Astrocyte (in vitro differentiated cells and primary cell): ENCODE results near the gene ANKRD1. TPM values are rescaled to one million over a fixed set of nuclear protein-coding genes. Genes with fewer than 3 reads are reported as not detected.
A peak's percentile ranks its signal among the peaks of the same experiment; 100 is the strongest.

Source experiments
- DNase-seq: peaks from one replicate; pipeline ENCODE4 v3.0.0-alpha.2; 2010; ENCODE audit warnings: low read depth
- FAIRE-seq: peaks from 2 replicates; lab custom pipeline; 2011; peaks lifted over from hg19 to GRCh38; lab: Jason Lieb, UNC
- H2AFZ ChIP-seq: 2 replicates; pipeline ENCODE4 v1.6.0; 2012; ENCODE audit warnings: low read depth, low read length, inconsistent platforms
- H3K27ac ChIP-seq: 2 replicates; pipeline ENCODE4 v1.5.1; 2011; ENCODE audit warnings: low read depth, low read length, inconsistent platforms
- H3K27me3 ChIP-seq: 2 replicates; pipeline ENCODE4 v1.6.0; 2011; ENCODE audit warnings: low read length, inconsistent platforms; ENCODE audit not compliant: insufficient read depth
- H3K36me3 ChIP-seq: 2 replicates; pipeline ENCODE4 v1.5.1; 2011; ENCODE audit warnings: low read length, inconsistent platforms; ENCODE audit not compliant: insufficient read depth
- H3K4me1 ChIP-seq: 2 replicates; pipeline ENCODE4 v1.5.1; 2011; ENCODE audit warnings: low read length, inconsistent platforms; ENCODE audit not compliant: insufficient read depth
- H3K4me2 ChIP-seq: 2 replicates; pipeline ENCODE4 v1.6.0; 2012; ENCODE audit warnings: low read length, inconsistent platforms
- H3K4me3 ChIP-seq: 2 replicates; pipeline ENCODE4 v1.5.1; 2011; ENCODE audit warnings: low read depth, mild to moderate bottlenecking, low read length, inconsistent platforms; ENCODE audit not compliant: insufficient read depth
- H3K79me2 ChIP-seq: 2 replicates; pipeline ENCODE4 v1.6.0; 2012; ENCODE audit warnings: mild to moderate bottlenecking, low read length, inconsistent platforms; ENCODE audit not compliant: insufficient read depth
- H3K9ac ChIP-seq: 2 replicates; pipeline ENCODE4 v1.6.0; 2012; ENCODE audit warnings: mild to moderate bottlenecking, low read length, inconsistent platforms
- H3K9me3 ChIP-seq: 2 replicates; pipeline ENCODE4 v1.5.1; 2012; ENCODE audit warnings: low read depth, mild to moderate bottlenecking, low read length, inconsistent platforms; ENCODE audit not compliant: insufficient read depth
- H4K20me1 ChIP-seq: 2 replicates; pipeline ENCODE4 v1.6.0; 2012; ENCODE audit warnings: low read length, inconsistent platforms; ENCODE audit not compliant: insufficient read depth
- H3K27ac Mint-ChIP-seq: one replicate; pipeline ENCODE4 v1.8.0; 2021; ENCODE audit warnings: mild to moderate bottlenecking, mixed read lengths; ENCODE audit not compliant: unreplicated experiment
- H3K27me3 Mint-ChIP-seq: one replicate; pipeline ENCODE4 v1.8.0; 2021; ENCODE audit warnings: low read depth, mixed read lengths; ENCODE audit not compliant: unreplicated experiment
- H3K36me3 Mint-ChIP-seq: one replicate; pipeline ENCODE4 v1.8.0; 2021; ENCODE audit warnings: low read depth, mixed read lengths; ENCODE audit not compliant: unreplicated experiment
- H3K4me1 Mint-ChIP-seq: one replicate; pipeline ENCODE4 v1.8.0; 2021; ENCODE audit warnings: low read depth, mixed read lengths; ENCODE audit not compliant: unreplicated experiment
- H3K4me3 Mint-ChIP-seq: one replicate; pipeline ENCODE4 v1.8.0; 2021; ENCODE audit warnings: mild to moderate bottlenecking, moderate library complexity, mixed read lengths; ENCODE audit not compliant: unreplicated experiment
- H3K9me3 Mint-ChIP-seq: one replicate; pipeline ENCODE4 v1.8.0; 2021; ENCODE audit warnings: mild to moderate bottlenecking, mixed read lengths; ENCODE audit not compliant: unreplicated experiment
- EZH2 ChIP-seq: IDR thresholded peaks from 2 replicates; pipeline ENCODE4 v1.6.1; 2012; ENCODE audit warnings: mild to moderate bottlenecking, low read length, inconsistent platforms; ENCODE audit not compliant: insufficient read depth
- total RNA-seq: library from RNA; stranded (reverse); gene quantifications from 2 replicates; pipeline ENCODE4 v1.2.1, GENCODE V29; 2021
- TF ChIP-seq, protein P1 (sequence below): IDR thresholded peaks from 2 replicates; pipeline ENCODE4 v1.5.1; 2011; ENCODE audit warnings: low read depth, mild to moderate bottlenecking, inconsistent platforms, low read length, moderate library complexity; ENCODE audit not compliant: insufficient read depth

Gene ANKRD1
- total RNA-seq, 1 donor from 2014 or later, result 913 TPM

DNA sequence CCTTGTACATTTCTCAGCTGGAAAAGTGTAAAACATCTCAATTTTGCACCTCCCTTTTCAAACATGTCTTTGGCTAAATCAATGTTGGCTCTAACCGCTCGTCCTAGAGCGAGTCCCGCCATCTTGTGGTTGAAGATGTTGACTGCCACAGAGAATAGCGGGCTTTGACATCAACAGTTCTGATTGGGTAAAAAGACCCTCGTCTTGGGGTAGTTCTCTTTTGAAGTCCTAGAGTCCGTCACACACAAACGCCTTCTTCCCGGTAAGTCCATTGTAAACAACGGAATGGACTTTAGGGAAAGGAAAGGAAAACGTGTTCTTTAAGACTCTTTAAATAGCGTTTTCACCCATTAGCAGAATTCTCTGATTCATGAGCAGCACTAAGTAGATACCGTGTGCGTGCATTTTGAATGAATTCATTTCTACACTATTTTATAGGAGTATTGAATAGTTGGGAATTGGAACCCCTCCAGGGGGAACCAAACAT, 49.6 kb downstream of the ANKRD1 start:
- H3K27ac Mint-ChIP-seq, result no peak overlapping the region
- Histone ChIP-seq H3K4me3 (peak overlapping the region; percentile 92), H3K79me2 (peaks cover 31% of the 10 kb centered on the region), H3K36me3 (peaks cover 7% of the 10 kb centered on the region), H2AFZ (peak overlapping the region; percentile 89), H3K9ac (peak overlapping the region; percentile 90), H4K20me1 (no peaks in the 10 kb centered on the region), H3K27me3 (peaks cover 4% of the 10 kb centered on the region), H3K4me2 (peak overlapping the region; percentile 96), H3K9me3 (peaks cover 4% of the 10 kb centered on the region), H3K27ac (peak overlapping the region; percentile 71), H3K4me1 (peaks cover 11% of the 10 kb centered on the region)
- peak overlapping the region; percentile 95 for H3K4me3 Mint-ChIP-seq
- H3K9me3 Mint-ChIP-seq, result peaks cover 4% of the 10 kb centered on the region
- peaks cover 8% of the 10 kb centered on the region for H3K4me1 Mint-ChIP-seq
- TF ChIP-seq, protein P1, sequence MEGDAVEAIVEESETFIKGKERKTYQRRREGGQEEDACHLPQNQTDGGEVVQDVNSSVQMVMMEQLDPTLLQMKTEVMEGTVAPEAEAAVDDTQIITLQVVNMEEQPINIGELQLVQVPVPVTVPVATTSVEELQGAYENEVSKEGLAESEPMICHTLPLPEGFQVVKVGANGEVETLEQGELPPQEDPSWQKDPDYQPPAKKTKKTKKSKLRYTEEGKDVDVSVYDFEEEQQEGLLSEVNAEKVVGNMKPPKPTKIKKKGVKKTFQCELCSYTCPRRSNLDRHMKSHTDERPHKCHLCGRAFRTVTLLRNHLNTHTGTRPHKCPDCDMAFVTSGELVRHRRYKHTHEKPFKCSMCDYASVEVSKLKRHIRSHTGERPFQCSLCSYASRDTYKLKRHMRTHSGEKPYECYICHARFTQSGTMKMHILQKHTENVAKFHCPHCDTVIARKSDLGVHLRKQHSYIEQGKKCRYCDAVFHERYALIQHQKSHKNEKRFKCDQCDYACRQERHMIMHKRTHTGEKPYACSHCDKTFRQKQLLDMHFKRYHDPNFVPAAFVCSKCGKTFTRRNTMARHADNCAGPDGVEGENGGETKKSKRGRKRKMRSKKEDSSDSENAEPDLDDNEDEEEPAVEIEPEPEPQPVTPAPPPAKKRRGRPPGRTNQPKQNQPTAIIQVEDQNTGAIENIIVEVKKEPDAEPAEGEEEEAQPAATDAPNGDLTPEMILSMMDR, result peak; percentile 60
- no peak for TF ChIP-seq EZH2
- peaks cover 5% of the 10 kb centered on the region for H3K27me3 Mint-ChIP-seq
- peak; percentile 90 for FAIRE-seq
- H3K36me3 Mint-ChIP-seq, result no peaks in the 10 kb centered on the region
- peak; percentile 83 for DNase-seq

DNA sequence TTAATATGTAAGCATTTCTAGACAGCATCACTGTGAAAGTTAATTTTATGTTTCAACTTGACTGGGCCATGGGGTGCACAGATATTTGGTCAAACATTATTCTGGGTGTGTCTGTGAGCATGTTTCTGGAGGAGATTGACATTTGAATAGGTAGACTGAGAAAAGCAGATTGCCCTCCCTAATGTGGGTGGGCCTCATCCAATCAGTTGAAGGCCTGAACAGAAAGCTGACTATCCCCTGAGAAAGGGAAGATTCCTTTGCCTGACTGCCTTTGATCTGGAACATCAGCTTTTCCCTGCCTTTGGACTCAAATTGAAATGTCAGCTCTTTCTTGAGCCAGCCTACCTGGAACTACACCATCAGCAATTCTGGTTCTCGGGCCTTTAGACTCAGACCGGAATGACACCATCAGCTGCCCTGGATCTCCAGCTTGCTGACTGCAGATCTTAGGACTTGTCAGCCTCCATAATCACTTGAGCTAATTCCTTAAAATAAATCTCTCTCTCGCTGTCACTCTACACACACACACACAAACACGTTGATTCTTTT, 54.8 kb downstream of the ANKRD1 start:
- H4K20me1 ChIP-seq, result no peaks in the 10 kb centered on the region
- FAIRE-seq, result no peak
- H3K27ac ChIP-seq, result no peak overlapping the region
- peaks cover 4% of the 10 kb centered on the region for H3K9me3 ChIP-seq
- Mint-ChIP-seq H3K4me3 (no peak overlapping the region), H3K9me3 (peaks cover 4% of the 10 kb centered on the region), H3K36me3 (no peaks in the 10 kb centered on the region), H3K4me1 (no peaks in the 10 kb centered on the region), H3K27ac (no peak overlapping the region), H3K27me3 (peaks cover 8% of the 10 kb centered on the region)
- H3K4me2 ChIP-seq, result no peak overlapping the region
- no peak overlapping the region for H3K9ac ChIP-seq
- H3K79me2 ChIP-seq, result no peaks in the 10 kb centered on the region
- no peak overlapping the region for H2AFZ ChIP-seq
- no peaks in the 10 kb centered on the region for H3K4me1 ChIP-seq
- H3K36me3 ChIP-seq, result no peaks in the 10 kb centered on the region
- TF ChIP-seq EZH2, result no peak
- TF ChIP-seq, protein P1, result no peak
- H3K27me3 ChIP-seq, result peaks cover 8% of the 10 kb centered on the region
- no peak overlapping the region for H3K4me3 ChIP-seq
- no peak for DNase-seq

DNA sequence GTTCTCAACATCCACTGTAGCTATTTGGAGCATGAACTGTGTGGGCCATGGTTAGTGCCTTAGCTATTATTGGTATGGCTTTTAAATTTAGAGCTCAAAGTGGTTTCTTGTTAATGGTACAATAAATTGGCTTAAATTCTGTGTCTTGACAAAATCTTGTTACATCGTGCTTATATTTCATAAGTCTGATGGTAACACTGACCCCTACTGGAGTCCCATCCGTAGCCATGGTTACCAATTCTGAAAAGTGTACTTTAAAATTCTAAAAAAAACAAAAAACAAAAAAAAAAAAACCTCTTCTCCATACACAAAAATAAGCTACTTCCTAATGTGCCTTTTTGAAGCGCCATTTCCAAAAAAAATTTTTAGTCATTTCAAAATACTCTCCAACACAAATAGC, 55.5 kb downstream of the ANKRD1 start:
- TF ChIP-seq, protein P1, result peak; percentile 38
- TF ChIP-seq EZH2, result no peak
- Histone ChIP-seq H3K79me2 (no peaks in the 10 kb centered on the region), H4K20me1 (no peaks in the 10 kb centered on the region), H3K27me3 (peaks cover 8% of the 10 kb centered on the region), H3K4me1 (no peaks in the 10 kb centered on the region), H3K9me3 (peaks cover 4% of the 10 kb centered on the region), H3K4me2 (no peak overlapping the region), H3K9ac (no peak overlapping the region), H3K4me3 (no peak overlapping the region), H3K27ac (no peak overlapping the region), H2AFZ (no peak overlapping the region), H3K36me3 (no peaks in the 10 kb centered on the region)
- Mint-ChIP-seq H3K9me3 (peaks cover 4% of the 10 kb centered on the region), H3K27me3 (peaks cover 11% of the 10 kb centered on the region), H3K4me1 (no peaks in the 10 kb centered on the region), H3K36me3 (no peaks in the 10 kb centered on the region), H3K27ac (no peak overlapping the region), H3K4me3 (no peak overlapping the region)
- DNase-seq (no peak), FAIRE-seq (no peak)
